ENCODE measurements around the gene NDFIP1. TPM values are rescaled to one million over a fixed set of nuclear protein-coding genes. Genes with fewer than 3 reads are reported as not detected.

The NDFIP1 gene
- total and polyA plus RNA-seq, 2 experiments from 2014 or later, result 63.8 to 85.0 TPM

DNA sequence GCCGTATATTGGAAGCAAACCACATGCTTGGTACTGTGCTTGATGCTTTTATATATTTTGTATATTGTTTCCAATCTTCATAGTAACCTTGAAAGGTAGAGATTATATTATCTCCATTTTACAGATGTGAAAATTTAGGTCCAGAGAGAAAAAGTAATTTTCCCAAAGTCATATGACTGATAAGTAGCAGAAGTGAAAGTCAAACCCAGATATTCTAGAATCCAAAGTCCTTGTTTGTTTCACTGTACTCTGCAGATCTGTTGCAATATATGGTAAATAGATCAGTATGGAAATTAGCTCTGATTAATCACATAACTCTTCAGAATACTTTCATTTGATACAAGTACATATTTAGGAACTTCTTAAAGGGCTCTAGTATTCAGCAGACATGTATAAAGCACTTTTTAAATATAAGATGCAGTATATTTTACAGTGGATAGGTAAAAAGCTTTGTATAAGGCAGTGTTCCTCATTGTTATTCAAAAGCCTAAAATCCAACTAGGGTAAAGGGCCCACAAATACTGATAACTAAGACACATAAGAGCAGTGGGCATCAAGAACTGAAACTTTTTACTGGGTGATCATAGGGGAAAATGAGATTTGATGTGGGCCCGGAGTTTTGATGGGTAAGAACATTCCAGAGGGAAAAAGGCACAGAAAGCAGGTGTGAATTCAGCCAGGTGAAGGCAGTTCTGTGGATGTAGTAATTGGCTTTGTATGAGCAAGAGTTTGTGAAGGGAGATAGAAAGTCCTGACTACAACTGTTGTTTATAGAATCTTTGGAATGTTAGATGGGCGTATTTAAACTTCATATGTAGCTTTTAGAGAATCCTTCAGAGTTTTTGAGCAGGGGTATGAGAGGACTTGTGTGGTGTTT is 25.0 kb downstream of the NDFIP1 start:
- DNase-seq (ENCODE audit: low spot score), result no peak
- H3K27me3 ChIP-seq, result no peaks in the 10 kb centered on the region
- no peak overlapping the region for H3K4me3 ChIP-seq
- H4K20me1 ChIP-seq (ENCODE audit: insufficient read depth, poor library complexity, severe bottlenecking), result peaks cover 26% of the 10 kb centered on the region
- no peak overlapping the region for H2AFZ ChIP-seq
- H3K9me2 ChIP-seq (replicated peaks; ENCODE audit: insufficient read depth), result no peaks in the 10 kb centered on the region
- no peak overlapping the region for H3K27ac ChIP-seq
- TF ChIP-seq EZH2phosphoT487 (IDR thresholded peaks at IDR 0.05; ENCODE audit: low read depth, severe bottlenecking, unreplicated experiment) (no peak), EZH2 (IDR thresholded peaks at IDR 0.05; ENCODE audit: borderline replicate concordance) (no peak)
- TF ChIP-seq, protein P1, sequence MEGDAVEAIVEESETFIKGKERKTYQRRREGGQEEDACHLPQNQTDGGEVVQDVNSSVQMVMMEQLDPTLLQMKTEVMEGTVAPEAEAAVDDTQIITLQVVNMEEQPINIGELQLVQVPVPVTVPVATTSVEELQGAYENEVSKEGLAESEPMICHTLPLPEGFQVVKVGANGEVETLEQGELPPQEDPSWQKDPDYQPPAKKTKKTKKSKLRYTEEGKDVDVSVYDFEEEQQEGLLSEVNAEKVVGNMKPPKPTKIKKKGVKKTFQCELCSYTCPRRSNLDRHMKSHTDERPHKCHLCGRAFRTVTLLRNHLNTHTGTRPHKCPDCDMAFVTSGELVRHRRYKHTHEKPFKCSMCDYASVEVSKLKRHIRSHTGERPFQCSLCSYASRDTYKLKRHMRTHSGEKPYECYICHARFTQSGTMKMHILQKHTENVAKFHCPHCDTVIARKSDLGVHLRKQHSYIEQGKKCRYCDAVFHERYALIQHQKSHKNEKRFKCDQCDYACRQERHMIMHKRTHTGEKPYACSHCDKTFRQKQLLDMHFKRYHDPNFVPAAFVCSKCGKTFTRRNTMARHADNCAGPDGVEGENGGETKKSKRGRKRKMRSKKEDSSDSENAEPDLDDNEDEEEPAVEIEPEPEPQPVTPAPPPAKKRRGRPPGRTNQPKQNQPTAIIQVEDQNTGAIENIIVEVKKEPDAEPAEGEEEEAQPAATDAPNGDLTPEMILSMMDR (IDR thresholded peaks at IDR 0.05; ENCODE audit: poor library complexity), result no peak
- WGBS (ENCODE audit: low lambda C conversion rate, missing lambda C conversion rate), result 83% methylated on average over 3 of the region's 3 CpGs
- H3K79me2 ChIP-seq, result peaks cover 52% of the 10 kb centered on the region
- no peaks in the 10 kb centered on the region for H3K36me3 ChIP-seq (replicated peaks; ENCODE audit: insufficient read depth, low read depth)
- H3K9me3 ChIP-seq (ENCODE audit: low read depth), result no peaks in the 10 kb centered on the region
- no peak overlapping the region for H3K4me2 ChIP-seq
- no peaks in the 10 kb centered on the region for H3K4me1 ChIP-seq (ENCODE audit: insufficient read depth)

DNA sequence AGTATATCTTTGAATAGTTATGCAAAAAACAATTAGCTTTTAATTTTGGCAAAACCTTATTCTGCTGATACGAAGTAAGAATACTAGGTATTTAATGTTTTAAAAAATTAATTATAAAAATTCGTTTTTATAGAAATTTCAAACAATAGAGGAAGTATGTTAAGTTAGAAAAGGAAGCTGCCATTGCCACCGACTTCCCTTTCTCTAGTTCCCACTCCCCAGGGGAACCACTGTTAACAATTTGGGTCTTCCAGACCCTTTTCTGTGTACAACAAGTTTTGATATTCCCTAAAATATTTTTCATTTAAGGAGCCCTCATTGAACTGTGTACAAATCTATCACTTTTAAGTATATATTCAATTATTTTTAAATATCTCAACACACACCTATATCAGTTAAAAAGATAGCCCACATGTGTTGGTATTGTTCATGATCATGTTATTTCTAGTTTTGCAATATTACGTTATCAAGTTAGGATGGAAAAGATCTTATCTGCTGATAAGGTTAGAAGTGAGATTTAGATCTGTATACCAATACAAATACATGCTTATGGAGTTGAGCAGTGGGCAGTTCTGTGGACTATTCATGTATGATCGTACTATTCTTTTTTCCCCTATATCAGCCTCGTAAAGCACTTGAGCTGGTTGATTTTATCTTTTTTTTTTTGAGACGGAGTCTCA is 25.9 kb downstream of the NDFIP1 start:
- TF ChIP-seq EZH2phosphoT487 (IDR thresholded peaks at IDR 0.05; ENCODE audit: low read depth, severe bottlenecking, unreplicated experiment), result no peak
- no peak for TF ChIP-seq EZH2 (IDR thresholded peaks at IDR 0.05; ENCODE audit: borderline replicate concordance)
- peaks cover 18% of the 10 kb centered on the region for H4K20me1 ChIP-seq (ENCODE audit: insufficient read depth, poor library complexity, severe bottlenecking)
- H3K79me2 ChIP-seq, result peaks cover 43% of the 10 kb centered on the region
- 84% methylated on average over 7 of the region's 7 CpGs for WGBS (ENCODE audit: low lambda C conversion rate, missing lambda C conversion rate)
- H3K4me1 ChIP-seq (ENCODE audit: insufficient read depth), result no peaks in the 10 kb centered on the region
- no peaks in the 10 kb centered on the region for H3K27me3 ChIP-seq
- H3K36me3 ChIP-seq (replicated peaks; ENCODE audit: insufficient read depth, low read depth), result no peaks in the 10 kb centered on the region
- no peaks in the 10 kb centered on the region for H3K9me3 ChIP-seq (ENCODE audit: low read depth)
- H3K27ac ChIP-seq, result no peak overlapping the region
- no peak for DNase-seq (ENCODE audit: low spot score)
- no peaks in the 10 kb centered on the region for H3K9me2 ChIP-seq (replicated peaks; ENCODE audit: insufficient read depth)
- H3K4me3 ChIP-seq, result no peak overlapping the region
- H2AFZ ChIP-seq, result no peak overlapping the region
- no peak overlapping the region for H3K4me2 ChIP-seq

DNA sequence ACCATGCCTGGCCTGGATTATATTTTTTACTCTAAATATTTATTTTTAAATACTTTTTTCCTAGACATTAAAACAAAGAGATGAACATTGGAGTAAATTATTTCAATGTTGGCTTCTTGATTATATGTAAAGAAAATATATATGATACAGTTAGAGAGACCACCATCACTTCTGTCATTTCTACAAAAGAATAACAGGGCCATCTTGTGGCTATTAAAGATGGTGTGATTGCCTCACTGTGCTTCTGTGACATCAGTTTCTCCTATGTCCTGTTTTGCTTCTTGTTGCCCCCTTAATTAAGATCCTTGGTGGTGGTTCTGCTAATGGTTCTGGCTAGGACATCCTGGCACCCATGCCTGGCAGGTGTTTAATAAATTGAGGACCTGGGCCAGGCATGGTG is 32.9 kb downstream of the NDFIP1 start:
- Histone ChIP-seq H3K4me1 (ENCODE audit: insufficient read depth) (no peaks in the 10 kb centered on the region), H3K9me3 (ENCODE audit: low read depth) (no peaks in the 10 kb centered on the region), H3K4me2 (no peak overlapping the region), H3K4me3 (no peak overlapping the region), H3K36me3 (replicated peaks; ENCODE audit: insufficient read depth, low read depth) (no peaks in the 10 kb centered on the region), H2AFZ (no peak overlapping the region), H3K27ac (no peak overlapping the region), H3K79me2 (no peaks in the 10 kb centered on the region), H4K20me1 (ENCODE audit: insufficient read depth, poor library complexity, severe bottlenecking) (no peaks in the 10 kb centered on the region), H3K27me3 (no peaks in the 10 kb centered on the region), H3K9me2 (replicated peaks; ENCODE audit: insufficient read depth) (no peaks in the 10 kb centered on the region)
- TF ChIP-seq EZH2 (IDR thresholded peaks at IDR 0.05; ENCODE audit: borderline replicate concordance) (no peak), EZH2phosphoT487 (IDR thresholded peaks at IDR 0.05; ENCODE audit: low read depth, severe bottlenecking, unreplicated experiment) (no peak)
- TF ChIP-seq, protein P1 (IDR thresholded peaks at IDR 0.05; ENCODE audit: poor library complexity), result peak; percentile 15
- no peak for DNase-seq (ENCODE audit: low spot score)

DNA sequence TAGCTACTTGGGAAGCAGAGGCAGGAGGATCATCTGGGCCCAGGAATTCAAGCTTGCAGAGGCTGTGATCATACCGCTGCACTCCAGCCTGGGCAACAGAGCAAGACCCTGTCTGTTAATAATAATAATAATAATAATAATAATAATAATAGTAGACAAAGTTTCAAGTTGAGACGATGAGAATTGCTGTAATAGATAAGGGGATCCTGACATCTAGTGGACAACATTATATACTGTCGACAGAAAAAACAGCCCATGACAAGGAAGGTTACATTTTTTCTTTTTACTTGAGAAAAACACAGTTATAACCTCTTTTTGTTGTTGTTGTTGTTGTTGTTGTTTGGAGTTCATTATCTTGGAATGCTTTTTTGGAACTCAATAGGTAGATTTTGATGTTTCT is 35.3 kb downstream of the NDFIP1 start:
- peak; percentile 38 for DNase-seq (ENCODE audit: low spot score)
- Histone ChIP-seq H3K4me1 (ENCODE audit: insufficient read depth) (no peaks in the 10 kb centered on the region), H3K79me2 (no peaks in the 10 kb centered on the region), H3K9me3 (ENCODE audit: low read depth) (no peaks in the 10 kb centered on the region), H3K9me2 (replicated peaks; ENCODE audit: insufficient read depth) (no peaks in the 10 kb centered on the region), H3K27me3 (no peaks in the 10 kb centered on the region), H3K27ac (no peak overlapping the region), H3K4me3 (no peak overlapping the region), H2AFZ (no peak overlapping the region), H3K36me3 (replicated peaks; ENCODE audit: insufficient read depth, low read depth) (no peaks in the 10 kb centered on the region), H4K20me1 (ENCODE audit: insufficient read depth, poor library complexity, severe bottlenecking) (no peaks in the 10 kb centered on the region), H3K4me2 (no peak overlapping the region)
- no peak for TF ChIP-seq EZH2phosphoT487 (IDR thresholded peaks at IDR 0.05; ENCODE audit: low read depth, severe bottlenecking, unreplicated experiment)
- TF ChIP-seq, protein P1 (IDR thresholded peaks at IDR 0.05; ENCODE audit: poor library complexity), result peak; percentile 75
- WGBS (ENCODE audit: low lambda C conversion rate, missing lambda C conversion rate), result 60% methylated on average over 3 of the region's 3 CpGs
